ENCODE results near the gene RWDD3.

GRCh38 chr1:95230768-95231191 lies 3.2 kb upstream of the RWDD3 start:
- no peak for TF ChIP-seq EP300 (IDR thresholded peaks at IDR 0.05; ENCODE audit: borderline replicate concordance)
- no peak for TF ChIP-seq TEAD4 (IDR thresholded peaks at IDR 0.05)
